ENCODE data around the gene LRBA.

DNA sequence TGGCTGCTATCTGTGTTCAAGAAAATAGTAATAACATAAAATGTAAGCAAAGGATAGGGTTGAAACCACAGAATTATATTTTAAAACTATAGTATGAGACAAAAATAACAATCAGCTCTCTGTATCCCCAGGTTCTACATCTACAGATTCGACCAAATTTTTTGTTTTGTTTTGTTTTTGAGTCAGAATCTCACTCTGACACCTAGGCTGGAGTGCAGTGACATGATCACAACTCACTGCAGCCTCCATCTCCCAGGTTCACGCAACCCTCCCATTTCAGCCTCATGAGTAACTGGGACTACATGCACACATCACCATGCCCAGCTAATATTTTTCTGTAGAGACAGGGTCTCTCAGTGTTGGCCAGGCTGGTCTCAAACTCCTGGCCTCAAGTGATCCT lies 319.9 kb downstream of the LRBA start:
- TF ChIP-seq HNF4G (IDR thresholded peaks at IDR 0.05) = no peak
- TF ChIP-seq, protein P1, sequence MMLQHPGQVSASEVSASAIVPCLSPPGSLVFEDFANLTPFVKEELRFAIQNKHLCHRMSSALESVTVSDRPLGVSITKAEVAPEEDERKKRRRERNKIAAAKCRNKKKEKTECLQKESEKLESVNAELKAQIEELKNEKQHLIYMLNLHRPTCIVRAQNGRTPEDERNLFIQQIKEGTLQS (IDR thresholded peaks at IDR 0.05) = no peak
- TF ChIP-seq, protein P2, sequence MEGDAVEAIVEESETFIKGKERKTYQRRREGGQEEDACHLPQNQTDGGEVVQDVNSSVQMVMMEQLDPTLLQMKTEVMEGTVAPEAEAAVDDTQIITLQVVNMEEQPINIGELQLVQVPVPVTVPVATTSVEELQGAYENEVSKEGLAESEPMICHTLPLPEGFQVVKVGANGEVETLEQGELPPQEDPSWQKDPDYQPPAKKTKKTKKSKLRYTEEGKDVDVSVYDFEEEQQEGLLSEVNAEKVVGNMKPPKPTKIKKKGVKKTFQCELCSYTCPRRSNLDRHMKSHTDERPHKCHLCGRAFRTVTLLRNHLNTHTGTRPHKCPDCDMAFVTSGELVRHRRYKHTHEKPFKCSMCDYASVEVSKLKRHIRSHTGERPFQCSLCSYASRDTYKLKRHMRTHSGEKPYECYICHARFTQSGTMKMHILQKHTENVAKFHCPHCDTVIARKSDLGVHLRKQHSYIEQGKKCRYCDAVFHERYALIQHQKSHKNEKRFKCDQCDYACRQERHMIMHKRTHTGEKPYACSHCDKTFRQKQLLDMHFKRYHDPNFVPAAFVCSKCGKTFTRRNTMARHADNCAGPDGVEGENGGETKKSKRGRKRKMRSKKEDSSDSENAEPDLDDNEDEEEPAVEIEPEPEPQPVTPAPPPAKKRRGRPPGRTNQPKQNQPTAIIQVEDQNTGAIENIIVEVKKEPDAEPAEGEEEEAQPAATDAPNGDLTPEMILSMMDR (IDR thresholded peaks at IDR 0.05; ENCODE audit: low read depth, low read length, missing input control) = no peak
- TF ChIP-seq, protein P3, sequence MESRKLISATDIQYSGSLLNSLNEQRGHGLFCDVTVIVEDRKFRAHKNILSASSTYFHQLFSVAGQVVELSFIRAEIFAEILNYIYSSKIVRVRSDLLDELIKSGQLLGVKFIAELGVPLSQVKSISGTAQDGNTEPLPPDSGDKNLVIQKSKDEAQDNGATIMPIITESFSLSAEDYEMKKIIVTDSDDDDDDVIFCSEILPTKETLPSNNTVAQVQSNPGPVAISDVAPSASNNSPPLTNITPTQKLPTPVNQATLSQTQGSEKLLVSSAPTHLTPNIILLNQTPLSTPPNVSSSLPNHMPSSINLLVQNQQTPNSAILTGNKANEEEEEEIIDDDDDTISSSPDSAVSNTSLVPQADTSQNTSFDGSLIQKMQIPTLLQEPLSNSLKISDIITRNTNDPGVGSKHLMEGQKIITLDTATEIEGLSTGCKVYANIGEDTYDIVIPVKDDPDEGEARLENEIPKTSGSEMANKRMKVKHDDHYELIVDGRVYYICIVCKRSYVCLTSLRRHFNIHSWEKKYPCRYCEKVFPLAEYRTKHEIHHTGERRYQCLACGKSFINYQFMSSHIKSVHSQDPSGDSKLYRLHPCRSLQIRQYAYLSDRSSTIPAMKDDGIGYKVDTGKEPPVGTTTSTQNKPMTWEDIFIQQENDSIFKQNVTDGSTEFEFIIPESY (IDR thresholded peaks at IDR 0.05) = no peak

All from liver (tissue), 3 donors.